RPMI7951 (cell line): ENCODE results near the gene TMEM252. TPM values are rescaled to one million over a fixed set of nuclear protein-coding genes. Genes with fewer than 3 reads are reported as not detected.

Source experiments
- DNase-seq: peaks from one replicate; pipeline ENCODE4 v3.0.0-alpha.2; 2012; ENCODE audit warnings: low read depth
- total RNA-seq: library from RNA; depleted of rRNA; stranded (reverse); fragments of >200 nt; shearing (Covaris generic); gene quantifications from 2 replicates; pipeline ENCODE4 v1.2.3, GENCODE V29; 2014; rRNA removed

TMEM252 gene
- total RNA-seq, 1 experiment from 2014 or later: not detected

DNA sequence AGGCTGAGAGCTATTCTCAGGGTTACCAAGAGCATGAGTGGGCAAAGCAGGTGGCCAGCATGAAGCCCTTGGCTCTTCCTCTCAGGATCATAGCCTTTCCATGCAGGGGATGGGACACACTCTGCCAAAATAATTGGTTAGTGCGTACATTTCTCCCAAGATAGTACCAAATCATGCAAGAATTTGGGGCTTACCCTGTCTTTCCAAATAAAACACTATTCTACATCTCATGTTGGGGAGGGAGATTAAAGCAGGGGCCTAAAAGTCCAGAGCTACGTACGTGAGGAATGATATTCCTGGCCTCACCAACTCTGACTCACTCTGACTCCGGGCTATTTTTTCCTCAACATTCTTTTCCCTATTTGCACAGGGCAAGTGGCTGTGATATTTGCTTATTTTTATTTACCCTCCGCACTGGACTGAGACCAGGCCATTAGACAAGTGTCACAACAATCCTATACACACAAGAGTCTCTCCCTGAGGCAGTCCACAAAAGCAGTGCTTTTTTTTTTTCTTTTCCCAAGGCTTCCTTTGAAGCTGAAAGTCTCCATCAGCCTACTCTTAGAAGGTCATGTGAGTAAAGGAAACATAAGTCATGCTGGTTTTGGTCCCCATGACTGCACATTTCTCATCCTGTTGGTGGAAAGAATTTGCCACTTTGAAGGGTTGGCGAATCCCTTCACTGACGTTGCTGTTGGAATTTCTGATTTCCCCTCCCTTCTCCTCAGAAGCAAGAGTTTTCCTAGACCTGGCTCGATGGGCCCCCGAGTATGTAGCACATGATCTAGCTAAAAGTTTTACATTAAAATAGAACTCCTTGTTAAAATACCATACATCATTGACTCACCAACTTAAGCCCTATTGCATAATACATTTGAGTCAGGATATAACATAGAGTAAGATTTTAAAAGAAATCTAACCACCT is 40.0 kb downstream of the TMEM252 start:
- peak; percentile 81 for DNase-seq

DNA sequence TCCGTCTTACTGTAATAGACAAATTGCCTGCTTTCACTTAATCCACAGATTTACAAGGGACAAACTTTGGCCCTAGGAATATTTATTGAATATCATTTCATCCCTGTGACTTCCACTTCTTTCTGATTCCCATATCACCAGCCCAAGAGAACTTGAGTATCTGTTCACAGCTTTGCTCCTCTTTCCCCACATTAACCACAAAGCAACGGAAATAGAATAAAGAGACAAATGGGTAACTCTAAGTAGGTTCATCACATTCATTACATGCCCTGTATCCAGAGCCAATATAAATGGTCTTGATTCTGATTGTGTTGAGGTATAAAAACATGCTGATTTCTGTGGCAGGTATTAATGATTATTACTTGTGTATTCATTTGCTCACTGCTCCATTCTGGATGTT is 41.9 kb downstream of the TMEM252 start:
- DNase-seq: no peak

GRCh38 chr9:68497629-68498028 is 43.1 kb downstream of the TMEM252 start:
- no peak for DNase-seq

DNA sequence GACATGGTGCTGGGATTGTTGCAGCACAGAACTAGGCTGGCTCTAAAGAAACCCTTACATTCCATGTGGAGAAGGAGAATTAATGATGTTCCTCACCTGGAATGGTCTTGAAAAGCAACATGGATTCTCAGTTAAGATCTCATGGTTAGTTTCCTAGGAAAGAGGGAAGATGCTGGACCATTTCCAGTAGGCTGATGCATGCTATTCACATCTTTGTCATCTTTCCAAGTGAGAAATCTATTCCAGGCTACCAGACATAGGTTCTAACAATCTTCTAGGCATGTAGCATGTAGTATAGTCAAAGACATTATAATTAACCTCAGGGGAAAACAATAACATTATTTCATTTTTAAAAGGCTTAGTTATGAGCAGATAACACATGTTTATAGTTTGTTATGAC is 44.3 kb downstream of the TMEM252 start:
- no peak for DNase-seq

DNA sequence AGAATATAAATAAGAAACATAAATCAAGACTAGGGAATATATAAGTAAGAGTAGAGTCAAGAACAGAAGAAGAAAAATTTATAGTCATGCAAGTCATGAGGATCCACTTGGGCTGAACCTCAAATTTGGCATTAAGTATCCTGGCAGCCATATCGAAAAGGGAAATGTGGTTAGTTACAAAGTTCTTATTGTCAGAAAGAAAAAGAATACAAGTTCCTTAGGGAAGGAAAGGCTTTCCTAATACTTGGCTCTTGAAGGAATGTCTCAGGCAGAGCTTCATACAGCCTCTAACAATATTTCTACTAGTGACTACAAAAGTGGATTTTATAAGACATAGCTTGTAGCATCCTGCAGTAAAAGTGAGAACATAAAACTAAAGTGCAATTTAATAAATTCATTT is 45.4 kb downstream of the TMEM252 start:
- DNase-seq: no peak

DNA sequence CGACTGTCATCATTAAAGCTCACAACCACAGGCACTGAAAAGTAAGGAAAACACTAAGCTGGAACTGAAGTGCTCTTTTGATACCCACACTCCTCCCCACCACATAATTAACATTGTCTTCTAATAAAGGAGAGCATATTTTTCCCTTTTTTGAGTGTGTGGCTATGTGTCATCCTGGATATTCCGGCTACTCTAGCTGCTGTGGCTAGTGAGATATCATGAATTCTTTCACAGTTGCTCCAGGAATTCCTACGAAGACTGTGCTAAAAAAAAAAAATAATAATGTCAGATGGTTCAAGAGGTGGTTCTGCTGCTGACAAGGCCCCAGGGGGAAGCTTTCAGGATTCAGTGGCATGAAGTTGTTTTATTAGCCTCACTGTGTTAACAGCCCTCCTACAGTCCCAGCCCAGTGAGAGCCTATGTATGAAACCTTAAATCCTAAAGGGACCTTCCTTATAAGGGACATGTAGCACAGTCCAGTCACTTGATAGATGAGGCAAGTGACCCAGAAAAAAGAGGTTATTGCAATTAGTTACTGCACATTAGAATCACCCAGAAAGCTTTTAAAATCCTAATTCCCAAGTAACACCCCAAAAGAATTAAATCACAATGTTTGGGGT is 46.6 kb downstream of the TMEM252 start:
- DNase-seq: no peak

- no peak for DNase-seq
Measured at GRCh38 chr9:68493541-68493940, 47.1 kb downstream of the TMEM252 start.

DNA sequence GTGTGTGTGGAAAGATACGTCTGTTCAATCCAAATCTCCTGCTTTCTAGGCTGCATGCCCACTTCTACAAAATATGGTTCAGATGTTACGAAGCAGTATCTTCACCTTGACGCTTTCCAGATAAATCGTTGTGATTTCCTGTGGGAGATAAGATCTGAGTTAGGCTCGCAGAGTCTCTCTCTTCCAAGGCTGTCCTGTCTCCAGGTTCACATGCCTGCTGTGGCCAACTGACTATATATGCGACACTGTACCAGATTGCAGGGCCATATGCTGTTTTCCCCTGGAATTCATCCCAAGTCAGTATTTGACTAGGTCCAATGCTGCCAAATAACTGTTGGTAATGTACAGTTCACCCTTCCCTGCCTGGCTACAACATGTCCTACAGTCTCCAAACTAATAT is 47.9 kb downstream of the TMEM252 start:
- no peak for DNase-seq

DNA sequence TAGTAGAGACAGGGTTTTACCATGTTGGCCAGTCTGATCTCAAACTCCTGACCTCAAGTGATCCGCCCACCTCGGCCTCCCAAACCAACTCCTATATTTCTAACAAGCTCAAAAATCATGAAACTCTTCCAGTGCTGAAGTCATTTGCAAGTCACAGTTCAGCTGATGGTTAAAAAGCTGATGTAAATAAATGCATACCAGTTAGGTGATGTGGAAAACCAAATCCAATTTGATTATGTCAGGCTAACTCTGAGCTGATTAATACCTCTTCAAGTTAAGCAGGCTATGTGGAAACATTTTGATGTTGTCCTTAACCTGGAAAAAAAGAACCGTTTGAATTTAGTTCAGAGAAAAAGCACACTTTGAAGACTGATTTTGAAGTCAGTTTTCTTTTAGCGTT is 51.0 kb downstream of the TMEM252 start:
- DNase-seq: peak; percentile 15

- DNase-seq: no peak
Measured at GRCh38 chr9:68488126-68488525, 52.6 kb downstream of the TMEM252 start.

Other genes starting within 250 kb of the TMEM252 start
- gene FOXD4L3, start 238.0 kb downstream of the TMEM252 start, total RNA-seq: not detected in 2 replicates
- gene PGM5, start 184.3 kb downstream of the TMEM252 start, total RNA-seq: 0.36 and 2.9 TPM in 2 replicates
- gene PIP5K1B, start 164.4 kb upstream of the TMEM252 start, total RNA-seq: not detected in 2 replicates